HPDE6-E6E7 (cell line): ENCODE measurements around the gene SIGLEC15.
A peak's percentile ranks its signal among the peaks of the same experiment; 100 is the strongest.
"Not testable (repeated sequence)": the region's sequence is repeated elsewhere in the genome, so short reads cannot be mapped to it uniquely, and the experiment has no call there.

ENCODE experiments used
- DNase-seq: peaks from one replicate; pipeline ENCODE4 v3.0.0; 2011; ENCODE audit warnings: missing footprints; ENCODE audit errors: extremely low spot score

The SIGLEC15 gene

DNA sequence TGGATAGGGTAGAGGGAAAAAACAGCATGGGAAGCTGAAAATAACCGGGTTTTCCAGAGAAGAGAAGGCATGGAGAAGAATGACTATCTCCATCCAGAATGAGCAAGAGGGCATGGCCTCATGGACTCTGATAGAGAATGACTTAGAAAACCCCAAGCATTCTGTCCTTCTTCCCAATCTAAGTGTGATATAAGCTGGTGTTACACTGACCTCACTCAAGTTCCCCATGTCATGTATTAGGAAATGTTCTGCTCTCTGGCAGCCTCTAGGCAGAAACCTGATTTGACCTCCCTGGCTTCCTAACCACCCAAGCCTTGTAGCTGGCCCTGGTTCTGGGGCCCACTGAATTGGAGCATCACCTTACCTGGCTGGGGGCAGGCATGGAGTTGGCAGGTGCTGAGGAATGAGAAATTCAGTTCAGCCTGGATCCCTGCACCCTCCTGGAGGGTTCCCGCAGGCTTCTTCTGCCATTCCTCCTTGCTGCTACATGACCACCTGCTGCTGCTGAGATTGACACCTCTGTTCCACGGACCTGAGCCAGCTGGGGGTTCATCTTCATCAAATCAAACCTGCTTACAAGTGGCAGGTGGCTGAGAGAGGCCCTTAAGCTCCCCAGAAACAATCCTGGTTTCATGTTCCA, 5.2 kb upstream of the SIGLEC15 start:
- no peak for DNase-seq

DNA sequence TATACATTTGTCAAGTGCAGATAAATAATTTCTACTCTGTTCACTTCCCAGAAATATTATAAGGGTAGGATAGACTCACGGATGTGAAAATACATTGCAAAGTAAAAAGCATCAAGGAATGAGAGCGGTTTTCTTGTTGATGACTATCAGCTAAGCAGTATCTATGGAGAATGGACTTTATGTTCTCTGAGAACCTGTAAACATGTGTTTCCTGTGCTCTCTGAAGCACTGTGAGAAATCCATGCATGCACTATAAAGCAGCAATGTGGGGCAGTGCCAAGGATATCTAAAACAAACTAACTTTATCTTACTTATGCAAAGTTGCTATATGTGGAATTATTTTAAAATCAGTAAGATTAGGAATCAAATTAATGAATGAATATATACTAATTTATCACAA, 4.4 kb upstream of the SIGLEC15 start:
- no peak for DNase-seq

DNA sequence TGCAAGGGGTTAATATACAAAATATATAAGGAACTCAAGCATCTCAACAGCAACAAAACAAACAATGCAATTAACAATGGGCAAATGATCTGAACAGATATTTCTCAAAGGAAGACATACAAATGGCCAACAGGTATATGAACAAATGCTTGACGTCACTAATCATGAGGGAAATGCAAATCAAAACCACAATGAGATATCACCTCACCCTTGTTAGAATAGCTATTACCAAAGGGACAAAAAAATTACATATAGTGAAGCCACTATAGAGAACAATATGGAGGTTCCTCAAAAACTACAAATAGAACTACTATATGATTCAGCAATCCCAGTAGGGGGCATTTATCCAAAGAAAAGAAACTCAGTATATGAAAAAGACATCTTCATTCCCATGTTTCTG, 3.8 kb upstream of the SIGLEC15 start:
- no peak for DNase-seq

DNA sequence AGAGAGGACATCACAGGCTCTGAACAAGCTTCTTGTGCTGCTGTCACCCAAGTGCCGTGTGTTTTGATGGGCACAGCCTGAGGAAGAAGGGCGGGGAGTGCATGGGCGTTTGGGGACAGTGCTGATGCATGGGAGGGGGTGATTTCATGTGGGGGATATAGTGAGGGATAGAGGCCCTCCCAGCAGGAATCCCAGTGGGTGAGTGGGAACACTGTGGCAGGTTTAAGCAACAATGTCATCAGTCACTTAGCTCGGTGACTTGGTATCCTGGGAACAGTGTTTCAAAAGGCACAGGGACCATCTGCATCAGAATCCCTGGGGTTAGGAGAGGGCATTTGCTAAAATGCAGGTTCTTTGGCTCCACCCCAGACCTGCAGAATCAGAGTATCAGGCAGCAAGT, 609 bp downstream of the SIGLEC15 start:
- DNase-seq: no peak

DNA sequence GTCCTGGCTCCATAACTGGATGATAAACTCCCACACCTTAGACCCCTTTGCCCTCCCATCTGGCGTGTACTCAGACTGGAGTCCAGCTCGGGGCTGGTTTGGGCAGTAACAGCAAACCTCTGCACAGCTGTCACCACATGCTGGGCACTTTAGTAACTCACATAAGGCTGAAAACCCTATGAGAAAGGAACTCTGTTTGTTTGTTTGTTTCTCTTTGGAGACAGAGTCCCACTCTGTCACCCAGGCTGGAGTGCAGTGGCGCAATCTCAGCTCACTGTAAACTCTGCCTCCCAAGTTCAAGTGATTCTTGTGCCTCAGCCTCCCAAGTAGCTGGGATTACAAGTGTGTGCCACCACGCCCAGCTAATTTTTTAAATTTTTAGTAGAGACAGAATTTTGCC, 1.2 kb downstream of the SIGLEC15 start:
- DNase-seq: not testable (repeated sequence)

DNA sequence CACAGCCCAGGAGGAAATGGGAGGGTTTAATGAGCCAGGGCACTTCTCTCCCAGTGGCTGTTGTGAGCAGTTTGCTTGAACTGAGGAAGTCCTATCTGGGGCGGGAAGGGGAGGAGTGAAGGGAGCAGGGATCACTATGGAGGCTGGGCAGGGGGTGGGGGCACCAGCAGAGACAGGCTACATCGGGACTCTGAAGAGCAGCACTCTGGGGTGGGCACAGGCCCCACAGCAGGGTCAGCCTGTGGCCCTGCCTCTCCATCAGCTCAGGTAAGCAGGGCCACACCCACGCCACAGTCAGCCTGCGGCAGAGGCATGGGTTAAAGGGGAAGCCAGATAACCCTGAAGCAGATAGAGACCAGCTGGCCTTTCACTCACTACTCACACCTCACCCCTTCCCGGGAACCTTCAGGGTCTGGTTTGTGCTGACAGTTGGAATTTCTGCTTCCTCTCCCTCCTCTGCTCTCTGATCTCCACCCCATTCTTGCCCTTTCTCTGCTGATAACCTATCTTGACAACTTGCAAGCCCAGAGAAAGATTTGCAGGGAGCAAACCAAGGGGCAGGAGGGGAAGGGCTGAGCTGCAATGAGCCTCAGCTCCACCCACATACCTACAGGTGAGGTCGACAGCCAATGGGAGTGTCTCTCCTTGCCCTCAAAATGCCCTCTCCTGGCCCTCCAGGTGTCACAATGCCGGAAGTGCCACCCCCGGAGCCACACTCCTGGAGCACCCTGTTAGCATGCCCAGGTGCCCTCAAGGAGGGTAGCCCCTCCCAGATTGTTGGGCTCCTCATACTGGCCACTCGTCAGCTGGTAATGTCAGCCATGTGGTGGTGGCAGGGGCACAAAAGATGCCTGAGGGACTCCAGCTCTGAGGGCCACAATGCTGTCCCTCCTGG, 3.7 kb downstream of the SIGLEC15 start:
- DNase-seq: no peak

DNA sequence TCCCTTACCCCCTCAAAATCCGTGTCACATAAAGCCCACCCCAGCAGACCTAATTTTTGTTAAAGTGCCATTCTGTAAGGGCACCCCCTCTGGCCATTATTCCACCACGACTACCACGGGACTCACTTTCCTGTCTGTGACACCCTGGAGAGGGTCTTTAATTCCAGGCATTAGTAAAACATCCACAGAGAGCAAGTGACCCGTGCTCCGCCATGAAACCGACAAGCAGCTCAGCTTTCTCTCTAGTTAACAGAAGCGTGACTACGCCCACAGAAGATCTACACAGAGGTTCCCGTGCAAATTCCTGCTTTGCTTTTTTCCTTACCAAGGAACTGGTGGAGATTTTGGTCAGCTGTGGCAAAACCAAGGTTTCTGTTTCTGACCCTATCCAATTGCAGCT, 4.4 kb downstream of the SIGLEC15 start:
- DNase-seq: no peak

DNA sequence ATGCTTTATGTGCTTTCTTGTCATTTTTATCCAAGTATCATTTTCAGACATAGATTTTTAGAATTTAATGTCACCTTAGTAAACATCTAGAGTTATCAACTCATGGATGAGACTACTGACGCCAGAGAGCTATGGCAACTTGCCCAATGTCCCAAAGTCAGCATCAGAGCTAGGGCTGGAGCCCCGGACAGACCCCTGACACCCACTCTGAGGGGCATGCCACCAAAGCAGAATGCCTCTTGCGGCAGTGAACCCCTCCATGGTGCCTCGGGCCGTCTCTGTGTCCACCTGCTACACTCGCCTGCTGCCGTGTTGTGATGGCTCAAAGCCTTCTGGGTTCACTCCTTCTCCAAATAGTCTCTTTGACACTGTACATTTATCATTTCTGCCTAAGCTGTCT, 5.4 kb downstream of the SIGLEC15 start:
- DNase-seq: no peak

DNA sequence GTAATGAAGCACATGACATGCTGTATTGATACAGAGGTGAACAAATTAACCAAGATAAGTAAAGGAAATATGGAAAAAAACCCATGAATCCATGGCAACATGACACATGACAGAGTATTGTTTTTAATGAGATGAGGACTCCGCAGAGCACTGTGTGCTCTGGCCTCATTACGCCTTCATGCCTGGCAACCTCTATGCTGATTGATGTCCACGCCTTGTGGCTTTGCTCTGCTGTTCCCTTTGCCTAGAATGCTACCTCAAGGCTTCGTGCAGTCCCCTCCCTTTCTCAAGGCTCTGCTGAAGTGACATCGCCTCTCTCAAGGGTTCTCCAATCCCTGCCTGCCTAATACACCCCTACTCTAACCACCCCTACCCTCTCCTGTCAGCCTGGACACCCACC, 8.4 kb downstream of the SIGLEC15 start:
- DNase-seq: no peak

DNA sequence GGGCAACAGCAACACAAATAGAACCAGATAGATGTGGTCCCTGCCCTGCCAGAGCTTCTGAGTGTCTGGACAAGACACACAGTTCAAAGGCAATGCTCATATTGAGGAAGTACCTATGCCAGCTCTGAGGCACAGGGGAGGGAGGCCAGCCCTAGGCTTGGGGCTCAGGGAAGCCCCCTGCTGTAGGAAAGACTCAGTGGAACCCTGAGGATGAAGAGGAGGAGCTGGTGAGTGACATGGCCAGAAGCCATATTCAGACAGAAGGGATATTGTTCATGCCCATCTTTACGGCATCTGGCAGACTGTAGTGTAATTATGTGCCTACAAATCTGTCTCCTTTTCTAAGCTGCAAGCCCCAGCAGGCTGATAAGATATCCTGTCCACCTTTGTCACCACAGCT, 8.8 kb downstream of the SIGLEC15 start:
- no peak for DNase-seq

DNA sequence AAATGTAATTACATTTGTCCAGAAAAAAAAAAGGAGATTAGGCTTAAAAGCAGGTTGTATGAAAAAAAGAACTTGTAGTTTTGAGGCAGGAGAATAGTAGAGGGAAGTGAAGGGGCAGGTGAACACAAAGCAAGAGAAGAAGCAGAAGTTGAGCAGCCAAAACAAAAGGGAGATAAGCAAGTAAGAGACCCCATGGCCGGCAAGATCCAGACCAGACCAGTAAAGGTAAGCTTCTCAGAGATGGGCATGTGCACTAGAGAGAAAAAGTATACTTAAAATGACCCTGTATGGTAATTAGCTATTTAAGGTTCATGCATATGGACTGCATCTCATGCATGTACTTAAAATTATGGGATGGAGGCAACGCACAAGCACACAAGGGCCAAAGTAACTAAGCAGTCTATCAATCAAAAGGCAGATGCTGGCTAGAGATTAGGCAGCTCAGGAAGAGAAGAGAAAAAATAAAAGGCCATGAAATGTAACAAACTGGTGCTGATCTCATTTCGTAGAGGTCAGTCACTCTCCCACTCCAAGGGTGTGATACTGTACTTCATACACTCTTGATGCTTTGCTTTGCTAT, 9.7 kb downstream of the SIGLEC15 start:
- no peak for DNase-seq

DNA sequence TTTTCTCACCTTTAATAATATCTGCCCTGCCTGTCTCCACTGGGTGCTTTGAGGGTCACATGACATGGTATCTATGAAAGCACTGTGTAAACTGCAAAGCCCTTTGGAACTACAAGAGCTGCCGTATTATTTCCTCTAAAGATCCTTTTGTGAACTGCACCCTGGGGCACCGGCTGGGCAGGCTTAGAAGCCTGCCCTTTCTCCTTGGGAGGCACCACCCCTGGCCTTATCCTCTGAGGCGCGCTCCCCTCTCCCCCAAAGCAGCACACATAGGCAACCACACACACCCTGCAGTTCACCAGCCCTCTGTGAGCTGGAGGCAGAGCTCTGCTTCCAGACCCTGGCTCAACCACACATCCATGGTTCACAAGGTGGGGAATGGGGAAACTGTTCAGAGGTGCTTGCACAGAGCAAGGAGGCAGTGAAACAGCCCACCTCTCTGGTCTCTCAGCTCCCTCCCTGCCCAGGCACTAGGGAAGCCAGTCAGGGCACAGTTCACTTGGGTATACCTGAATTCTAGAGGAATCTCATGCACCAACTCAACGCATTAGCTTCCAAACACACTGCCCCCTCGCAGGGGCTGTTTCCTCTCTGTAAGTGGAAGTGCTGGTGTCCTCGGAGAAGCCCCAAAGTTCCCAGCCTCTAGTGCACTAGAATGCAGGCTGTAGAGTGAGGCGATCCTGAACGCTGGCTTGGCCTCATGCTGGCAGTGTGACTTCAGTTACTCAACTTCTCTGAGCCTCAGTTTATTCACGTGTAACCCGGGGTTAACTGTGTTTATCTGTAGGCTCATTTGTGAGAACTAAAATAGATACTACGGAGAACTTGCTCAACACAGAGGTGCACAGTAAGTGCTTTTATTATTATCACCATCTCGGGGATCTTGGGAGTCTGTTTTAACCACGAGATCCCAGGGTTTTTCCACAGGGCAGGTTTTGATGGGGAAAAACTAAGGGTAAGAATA, 11.0 kb downstream of the SIGLEC15 start:
- no peak for DNase-seq

DNA sequence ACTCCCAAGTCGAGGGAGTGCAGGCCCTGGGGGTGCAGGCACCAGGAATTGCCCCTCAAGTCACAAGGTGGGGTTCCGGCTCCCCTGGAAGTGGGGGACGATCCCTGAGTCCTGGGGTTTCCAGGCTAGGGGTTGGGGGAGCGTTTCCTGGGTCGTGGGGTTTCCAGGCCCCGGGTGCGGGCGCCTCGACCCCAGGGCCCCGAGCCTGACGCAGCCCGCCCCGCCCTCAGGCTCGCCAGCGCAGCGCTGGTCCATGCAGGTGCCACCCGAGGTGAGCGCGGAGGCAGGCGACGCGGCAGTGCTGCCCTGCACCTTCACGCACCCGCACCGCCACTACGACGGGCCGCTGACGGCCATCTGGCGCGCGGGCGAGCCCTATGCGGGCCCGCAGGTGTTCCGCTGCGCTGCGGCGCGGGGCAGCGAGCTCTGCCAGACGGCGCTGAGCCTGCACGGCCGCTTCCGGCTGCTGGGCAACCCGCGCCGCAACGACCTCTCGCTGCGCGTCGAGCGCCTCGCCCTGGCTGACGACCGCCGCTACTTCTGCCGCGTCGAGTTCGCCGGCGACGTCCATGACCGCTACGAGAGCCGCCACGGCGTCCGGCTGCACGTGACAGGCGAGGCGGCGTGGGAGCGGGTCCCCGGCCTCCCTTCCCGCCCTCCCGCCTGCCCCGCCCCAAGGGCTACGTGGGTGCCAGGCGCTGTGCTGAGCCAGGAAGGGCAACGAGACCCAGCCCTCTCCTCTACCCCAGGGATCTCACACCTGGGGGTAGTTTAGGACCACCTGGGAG, 12.0 kb downstream of the SIGLEC15 start:
- peak; percentile 33 for DNase-seq

DNA sequence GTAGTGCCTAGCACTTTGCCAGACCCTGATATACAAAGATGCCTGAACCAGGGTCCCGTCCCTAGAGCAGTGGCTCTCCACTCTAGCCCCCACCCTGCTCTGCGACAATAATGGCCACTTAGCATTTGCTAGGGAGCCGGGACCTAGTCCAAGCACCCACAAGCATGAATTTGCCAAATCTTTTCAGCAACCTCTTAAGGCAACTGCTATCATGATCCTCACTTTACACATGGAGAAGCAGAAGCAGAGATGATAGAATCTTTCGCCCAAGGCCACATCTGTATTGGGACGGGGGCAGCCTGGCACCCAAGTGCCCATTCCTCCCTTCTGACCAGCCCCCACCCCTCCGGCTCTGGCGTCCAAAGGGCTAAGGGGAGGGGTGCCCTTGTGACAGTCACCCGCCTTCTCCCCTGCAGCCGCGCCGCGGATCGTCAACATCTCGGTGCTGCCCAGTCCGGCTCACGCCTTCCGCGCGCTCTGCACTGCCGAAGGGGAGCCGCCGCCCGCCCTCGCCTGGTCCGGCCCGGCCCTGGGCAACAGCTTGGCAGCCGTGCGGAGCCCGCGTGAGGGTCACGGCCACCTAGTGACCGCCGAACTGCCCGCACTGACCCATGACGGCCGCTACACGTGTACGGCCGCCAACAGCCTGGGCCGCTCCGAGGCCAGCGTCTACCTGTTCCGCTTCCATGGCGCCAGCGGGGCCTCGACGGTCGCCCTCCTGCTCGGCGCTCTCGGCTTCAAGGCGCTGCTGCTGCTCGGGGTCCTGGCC, 13.0 kb downstream of the SIGLEC15 start:
- DNase-seq: no peak

DNA sequence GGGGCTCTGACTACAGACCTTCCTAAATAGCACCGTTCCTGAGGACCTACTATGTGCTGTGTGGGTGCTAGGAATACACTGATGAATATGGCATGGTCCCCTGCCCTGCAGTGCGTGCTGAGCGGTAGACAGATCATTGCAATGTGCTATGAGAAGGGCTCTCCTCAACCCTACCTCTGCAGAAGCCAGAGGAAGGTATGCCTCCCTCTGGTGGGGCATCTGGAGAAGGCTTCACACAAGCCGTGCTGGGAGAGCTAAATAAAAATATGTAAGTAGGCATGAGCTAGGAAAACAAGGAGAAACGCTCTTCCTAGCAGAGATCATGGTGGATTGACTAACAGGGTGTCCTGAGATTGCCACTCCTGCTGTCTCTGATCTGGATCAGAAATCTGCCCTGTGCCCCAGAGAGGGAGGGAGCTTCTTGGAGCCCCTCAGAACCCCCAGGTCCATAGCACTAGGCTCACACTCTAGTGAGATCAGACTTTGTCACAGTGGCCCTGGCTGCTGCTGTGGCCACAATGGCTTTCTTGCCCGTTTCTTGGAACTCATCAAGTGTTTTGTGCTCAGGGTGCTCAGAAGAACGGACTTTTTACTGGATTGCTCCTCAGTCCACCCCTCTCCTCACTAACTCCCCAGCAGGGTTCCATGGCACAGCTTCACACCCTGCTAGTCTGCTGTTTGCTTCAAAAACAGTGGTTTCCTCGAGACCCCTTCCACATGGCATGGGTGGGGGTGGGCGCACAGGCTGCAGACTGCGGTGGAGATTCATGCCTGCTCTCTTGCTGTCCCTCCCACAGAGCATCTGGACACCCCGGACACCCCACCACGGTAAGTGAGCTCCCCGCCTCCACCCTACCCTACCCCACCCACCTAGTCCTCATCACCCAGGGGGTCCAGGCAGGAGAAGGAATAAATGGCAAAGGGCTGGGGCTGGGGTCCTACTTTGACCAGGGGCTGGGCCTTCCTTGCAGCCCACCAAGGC, 14.2 kb downstream of the SIGLEC15 start:
- DNase-seq: peak; percentile 53

DNA sequence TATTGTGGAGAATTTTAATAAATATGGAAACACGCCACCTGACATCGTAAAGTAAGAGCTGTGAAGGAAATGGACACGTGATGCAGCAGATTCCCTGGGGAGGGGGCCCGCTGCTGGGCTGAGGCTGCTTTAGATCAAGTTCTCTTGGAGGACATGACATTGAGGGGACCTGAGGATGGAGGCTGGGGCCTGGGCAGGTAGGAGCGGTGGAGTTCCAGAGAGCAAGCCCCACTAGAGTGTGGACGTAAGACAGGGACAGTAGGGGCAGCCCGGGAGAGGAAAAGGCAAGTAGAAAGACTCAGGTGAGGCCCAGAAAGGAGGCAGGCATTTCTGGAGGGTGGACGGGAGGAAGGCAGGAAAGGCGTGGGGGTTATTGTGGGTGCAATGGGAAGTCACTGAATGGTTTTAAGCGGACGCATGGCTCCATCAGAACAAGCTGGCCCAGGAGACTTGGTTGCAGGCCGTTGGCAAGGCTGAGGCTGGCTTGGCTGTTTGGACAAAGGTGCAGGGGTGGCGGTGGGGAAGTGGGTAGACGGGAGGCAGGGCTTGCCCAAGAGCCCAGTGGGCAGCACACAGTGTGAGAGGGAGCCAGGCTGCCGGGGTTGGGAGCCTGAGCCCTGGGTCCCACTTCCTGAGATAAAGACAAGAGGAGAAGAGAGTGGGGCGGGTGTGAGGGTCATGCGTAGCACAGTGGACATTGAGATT, 15.7 kb downstream of the SIGLEC15 start:
- no peak for DNase-seq

DNA sequence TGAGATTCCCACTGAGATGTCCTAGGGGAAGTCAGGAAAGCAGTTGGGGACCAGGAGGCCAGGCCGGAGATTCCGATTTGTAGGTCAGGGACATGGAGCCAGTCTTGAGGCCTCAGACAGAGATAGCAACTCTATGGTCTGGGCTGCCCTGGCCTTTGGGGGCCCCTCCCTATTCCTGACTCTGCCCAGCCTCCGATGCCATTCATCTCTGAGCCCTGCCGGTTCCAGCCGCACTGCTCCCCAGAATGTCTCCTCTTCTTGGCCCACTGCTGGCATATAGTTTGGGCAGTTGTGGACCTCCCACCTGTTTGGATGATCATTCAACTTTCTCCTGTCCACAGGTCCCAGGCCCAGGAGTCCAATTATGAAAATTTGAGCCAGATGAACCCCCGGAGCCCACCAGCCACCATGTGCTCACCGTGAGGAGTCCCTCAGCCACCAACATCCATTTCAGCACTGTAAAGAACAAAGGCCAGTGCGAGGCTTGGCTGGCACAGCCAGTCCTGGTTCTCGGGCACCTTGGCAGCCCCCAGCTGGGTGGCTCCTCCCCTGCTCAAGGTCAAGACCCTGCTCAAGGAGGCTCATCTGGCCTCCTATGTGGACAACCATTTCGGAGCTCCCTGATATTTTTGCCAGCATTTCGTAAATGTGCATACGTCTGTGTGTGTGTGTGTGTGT, 16.4 kb downstream of the SIGLEC15 start:
- no peak for DNase-seq

DNA sequence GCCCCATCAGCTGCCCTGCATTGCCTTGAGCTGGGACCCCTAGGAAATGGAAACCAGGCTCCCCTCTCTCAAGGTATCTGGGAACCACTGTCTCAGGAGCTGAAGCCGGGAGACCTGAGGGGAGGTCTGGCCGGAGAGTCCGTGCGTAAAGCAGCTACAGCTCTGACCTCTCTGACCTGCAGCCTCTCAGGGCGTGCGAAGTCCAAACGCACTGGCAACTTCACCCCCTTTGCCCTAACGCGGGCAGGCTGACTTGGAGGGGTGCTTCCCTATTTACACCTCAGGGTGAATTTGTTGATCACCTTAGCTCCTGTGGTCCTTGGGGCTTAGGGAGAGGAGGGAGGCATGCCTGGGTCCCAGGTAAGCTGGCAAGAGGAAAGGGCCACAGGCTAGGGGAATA, 17.5 kb downstream of the SIGLEC15 start:
- no peak for DNase-seq
